HG03039 (cell line): ENCODE results near the gene KRT35.

Experiments
- ATAC-seq: cut with Tn5 transposase; IDR thresholded peaks from one replicate; pipeline ENCODE4 v1.9.1; 2021; ENCODE audit warnings: mild to moderate bottlenecking, moderate library complexity; ENCODE audit not compliant: unreplicated experiment

The KRT35 gene

GRCh38 chr17:41481036-41481435, at the start of gene KRT35:
TSS of gene KRT35 (minus strand) at chr17:41481151. CDS start at chr17:41481097, 54 bp downstream.
- ATAC-seq = no peak

DNA sequence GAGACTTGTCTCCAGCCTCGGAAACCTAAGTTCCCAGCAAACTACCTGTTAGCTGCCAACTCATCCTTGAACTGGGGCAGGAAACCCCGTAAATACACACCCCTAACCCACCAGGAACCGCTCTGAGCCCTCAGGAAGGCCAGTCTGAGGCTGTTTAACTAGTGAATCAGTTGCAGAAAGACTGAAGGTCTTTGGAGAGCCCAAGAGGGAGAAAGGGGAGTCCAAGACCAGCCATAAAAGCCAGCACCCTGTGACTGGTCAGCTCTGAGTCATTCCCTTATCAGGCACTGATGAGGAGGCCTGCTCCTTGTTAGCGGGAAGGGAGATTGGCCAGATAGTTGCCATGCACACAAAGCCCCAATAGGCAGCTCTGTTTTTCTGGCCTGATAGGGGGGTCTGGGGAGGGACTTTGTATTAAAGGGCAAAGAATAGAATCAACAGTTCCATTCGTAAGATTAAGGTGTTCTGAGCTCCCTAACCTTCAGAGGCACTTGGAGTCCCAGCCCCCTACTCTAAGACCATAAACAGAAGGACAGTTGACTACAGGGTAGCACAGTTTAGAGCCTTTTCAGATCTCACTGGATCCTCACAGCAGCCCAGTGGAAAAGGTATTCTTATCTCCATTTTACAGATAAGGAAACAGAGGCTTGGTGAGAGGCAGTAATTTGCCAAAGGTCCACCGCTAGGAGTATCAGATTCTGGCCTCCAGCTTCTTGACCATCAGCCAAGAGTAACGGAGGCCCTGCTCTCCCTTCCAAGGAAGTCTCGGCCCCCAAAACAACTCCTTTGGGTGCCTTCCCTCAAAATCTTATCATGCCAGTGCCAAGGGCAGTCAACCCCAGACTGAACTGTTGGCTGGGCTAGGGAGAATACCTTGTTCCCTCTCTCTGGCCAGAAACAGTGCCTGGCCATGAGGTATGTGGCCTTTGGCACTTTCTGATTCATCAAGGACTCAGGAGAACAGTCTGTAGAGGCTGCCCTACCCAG, 49.4 kb upstream of the KRT35 start:
- ATAC-seq = no peak

DNA sequence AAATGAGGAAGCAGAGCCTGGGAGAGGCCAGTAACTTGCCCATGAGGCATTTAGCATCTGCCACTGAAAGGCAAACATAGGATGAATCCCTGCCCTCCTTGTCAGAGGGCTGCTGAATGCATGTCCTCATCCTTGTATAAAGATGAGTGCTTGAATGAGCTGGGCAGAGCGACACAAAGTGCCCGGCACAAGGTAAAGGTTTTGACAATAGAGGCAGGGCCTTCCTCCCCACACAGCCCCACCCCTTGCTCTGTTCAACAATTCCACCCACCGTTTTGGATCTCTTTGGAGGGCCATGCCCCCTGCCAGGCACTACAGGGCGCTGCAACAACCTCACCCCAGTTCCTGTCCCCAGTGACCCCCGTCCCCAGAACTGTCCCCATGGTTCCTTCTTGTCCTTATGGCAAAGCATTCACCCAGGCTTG, 48.6 kb upstream of the KRT35 start:
- no peak for ATAC-seq

DNA sequence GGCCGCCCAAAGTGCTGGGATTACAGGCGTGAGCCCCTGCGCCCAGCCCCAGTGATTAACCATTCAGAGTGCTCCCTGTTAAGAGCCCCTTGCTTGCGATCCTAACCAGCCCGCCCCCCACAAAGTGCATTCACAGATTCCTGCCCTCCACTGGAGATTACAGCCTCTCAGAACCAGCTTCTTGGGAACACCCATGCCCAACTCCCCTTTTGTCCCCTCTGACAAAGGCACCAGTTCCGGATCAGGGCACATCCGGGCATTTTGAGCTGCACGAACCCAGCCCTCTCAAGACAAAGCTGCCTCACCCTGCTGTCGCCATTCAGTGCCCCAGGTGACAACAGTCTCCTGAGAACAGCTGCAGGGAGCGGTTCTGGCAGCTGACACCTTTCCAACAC, 48.0 kb upstream of the KRT35 start:
- ATAC-seq = no peak

DNA sequence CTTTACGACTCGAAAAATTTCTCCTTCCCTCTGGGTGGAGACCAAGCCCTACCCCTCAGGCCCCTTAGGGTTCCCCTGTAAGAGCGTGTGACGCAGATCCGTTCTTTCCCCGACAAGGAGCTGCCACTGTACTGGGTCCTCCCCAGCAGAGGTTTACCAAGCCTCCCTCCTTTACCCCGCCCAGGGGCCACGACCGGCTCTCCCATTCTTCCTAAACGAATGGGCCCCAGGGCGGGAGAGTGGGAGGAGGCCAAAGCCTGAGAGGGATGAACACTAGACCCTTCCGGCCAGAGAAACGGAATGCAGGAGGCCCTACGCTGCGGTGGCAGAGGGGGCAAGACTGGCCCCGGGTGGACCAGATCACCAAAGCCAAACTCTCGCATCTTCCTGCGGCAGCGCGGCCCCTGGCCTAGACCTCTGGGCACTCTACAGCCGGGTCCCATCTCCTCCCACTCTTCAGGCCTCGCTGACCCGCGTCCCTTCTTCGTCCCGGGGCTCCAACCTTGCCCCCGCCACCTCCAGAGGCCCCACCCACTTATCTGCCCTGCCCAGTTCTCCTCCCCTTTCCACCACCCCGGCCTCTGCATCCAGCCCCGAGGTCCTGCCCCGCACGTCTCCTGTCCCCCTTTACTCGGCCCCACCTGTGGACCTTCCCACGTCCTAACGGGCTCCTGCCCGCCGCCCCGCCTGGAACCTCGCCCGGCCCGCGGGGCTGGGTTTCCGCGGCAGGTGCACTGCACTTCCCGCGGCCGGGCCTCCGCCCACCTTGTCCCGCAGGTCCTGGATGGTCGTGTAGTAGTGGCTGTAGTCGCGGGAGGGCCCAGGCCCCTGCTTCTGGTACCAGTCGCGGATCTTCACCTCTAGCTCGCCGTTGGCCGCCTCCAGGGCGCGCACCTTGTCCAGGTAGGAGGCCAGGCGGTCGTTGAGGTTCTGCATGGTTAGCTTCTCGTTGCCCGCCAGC, 46.4 kb upstream of the KRT35 start:
- no peak for ATAC-seq

DNA sequence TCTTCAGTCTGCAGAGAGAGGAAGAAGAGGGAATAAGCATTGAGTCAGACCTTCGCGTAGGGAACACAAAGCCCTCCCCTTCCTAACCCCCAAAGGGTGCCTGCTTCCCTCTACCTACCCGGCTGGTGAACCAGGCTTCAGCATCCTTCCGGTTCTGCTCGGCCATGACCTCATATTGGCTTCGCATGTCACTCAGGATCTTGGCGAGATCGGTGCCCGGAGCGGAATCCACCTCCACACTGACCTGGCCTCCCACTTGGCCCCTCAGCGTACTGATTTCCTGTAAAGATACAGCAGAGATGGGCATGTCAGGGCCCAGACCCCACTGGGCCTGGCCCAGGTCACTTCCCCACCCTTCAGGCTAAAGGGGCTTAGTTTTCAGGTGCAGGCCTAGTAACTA, 43.3 kb upstream of the KRT35 start:
- ATAC-seq = no peak

GRCh38 chr17:41523787-41524186, 42.8 kb upstream of the KRT35 start:
- no peak for ATAC-seq

DNA sequence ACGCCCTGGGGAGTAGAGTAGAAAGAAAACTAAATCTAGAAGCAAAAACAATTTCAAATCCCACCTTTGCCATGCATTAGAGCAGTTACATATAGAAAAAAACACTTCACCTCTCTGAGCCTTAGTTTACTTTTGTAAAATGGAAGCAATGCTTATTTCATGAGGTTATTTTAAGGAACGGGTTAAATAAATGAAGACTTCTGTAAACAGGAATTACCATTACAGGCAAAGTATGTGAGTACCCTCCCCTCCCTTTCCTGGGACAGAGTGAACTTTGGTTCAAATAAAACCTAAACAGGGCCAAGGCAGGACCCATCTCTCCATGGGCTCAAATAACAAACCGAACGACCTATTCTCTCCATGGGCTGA, 42.3 kb upstream of the KRT35 start:
- ATAC-seq = no peak

- no peak for ATAC-seq
Measured at GRCh38 chr17:41522301-41523224, 41.6 kb upstream of the KRT35 start.

- no peak for ATAC-seq
Measured at GRCh38 chr17:41521574-41522261, 40.8 kb upstream of the KRT35 start.

- no peak for ATAC-seq
Measured at GRCh38 chr17:41520821-41521521, 40.0 kb upstream of the KRT35 start.

- ATAC-seq = no peak
Measured at GRCh38 chr17:41519501-41520224, 38.7 kb upstream of the KRT35 start.

DNA sequence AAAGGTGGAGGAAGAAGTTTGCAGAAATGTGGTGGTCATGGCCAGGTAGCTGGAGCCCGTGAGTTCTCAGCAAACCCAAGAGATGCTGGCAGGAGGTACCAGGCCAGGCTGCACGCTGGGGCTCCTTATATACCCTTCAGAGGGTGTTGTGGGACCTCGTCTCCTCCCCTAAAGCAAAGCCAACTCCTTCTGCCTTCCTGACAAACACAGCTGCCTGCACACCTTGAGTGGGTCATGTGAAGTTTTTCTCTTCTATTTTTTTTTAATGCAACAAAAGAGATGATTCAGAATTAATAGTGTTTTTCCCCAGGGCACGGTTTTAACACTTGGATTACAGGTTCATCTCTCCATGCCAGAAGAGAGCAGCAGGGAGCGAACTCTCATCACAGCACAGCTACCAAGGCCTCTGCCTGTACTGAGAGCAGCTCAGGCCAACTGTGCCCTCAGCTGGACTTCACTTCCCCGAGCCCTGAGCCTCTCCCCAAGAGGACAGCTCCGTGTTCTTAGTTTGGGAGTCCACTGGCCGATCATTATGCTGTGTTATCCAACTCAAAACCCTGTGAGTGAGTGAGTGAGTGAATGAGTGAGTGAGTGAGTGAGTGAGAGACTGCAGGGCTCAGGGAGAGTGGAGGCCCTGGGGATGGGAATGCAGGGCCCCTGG, 38.0 kb upstream of the KRT35 start, which contains the start of gene KRT15:
Gene KRT15 (minus strand): TSS at position 102 of the 661 bp plus-strand sequence. CDS start 63 bp downstream, at position 39.
- no peak for ATAC-seq

DNA sequence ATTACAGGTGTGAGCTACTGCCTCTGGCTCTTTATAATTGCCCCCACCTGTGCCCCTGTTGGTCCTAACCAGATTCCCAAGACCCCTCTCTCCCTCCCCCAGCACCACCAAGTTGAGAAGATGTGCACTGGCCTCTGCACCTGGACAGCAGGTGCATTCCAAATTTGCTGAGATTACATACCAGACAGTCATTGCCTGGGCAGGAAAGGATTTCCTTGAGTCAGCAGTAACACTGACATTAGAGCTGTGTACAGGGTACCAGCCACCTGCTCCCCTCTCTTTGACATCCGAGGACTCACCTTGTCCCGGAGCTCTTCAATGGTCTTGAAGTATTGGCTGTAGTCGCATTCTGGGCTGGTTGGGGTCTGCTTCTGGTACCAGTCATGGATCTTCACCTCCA, 37.1 kb upstream of the KRT35 start:
- no peak for ATAC-seq

DNA sequence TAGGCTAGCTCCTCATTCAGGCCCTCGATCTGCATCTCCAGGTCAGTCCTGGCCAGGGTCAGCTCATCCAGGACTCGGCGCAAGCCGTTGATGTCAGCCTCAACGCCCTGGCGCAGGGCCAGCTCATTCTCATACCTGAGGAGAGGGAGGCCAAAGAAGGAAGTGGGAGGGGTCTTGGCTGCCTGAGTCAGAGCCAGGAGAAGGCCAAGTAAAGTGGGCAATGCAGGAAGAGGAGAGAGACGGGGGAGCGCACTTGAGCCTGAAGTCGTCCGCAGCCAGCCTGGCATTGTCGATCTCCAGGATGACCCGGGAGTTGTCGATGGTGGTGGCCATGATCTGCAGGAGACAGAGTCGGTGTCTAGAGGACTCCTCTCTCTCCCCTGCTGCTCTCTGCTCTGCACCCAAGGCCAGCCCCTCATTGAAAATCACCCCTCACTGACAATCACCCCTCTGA, 35.9 kb upstream of the KRT35 start:
- no peak for ATAC-seq

DNA sequence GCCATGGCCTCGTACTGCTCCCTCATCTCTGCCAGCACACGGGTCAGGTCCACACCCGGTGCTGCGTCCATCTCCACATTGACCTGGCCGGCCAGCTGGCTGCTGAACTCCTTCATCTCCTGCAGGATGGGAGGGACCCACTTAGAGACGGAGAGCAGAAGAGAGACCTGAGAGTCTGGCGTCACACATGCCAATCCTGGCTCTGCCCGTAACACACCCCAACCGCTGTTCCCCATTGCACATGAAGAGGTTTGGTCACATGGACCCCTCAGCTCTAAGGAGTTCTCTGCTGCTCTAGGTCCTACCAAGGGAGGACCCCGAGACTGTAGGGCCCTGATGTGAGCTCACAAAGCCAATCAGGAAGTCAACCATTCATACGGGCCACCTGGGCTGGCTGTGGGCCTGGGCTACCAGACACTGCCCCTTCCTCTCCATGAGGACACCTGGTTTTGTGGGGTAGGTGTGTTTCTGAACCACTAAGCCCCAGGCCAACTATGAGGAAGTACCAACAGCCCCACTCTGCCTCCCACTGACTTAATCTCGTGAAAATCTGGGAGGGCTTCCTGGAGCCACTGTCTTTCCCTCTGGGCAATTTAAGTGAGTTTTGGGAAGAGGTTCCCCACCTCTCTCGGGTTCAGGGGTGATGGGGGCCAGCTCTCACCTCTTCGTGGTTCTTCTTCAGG, 35.3 kb upstream of the KRT35 start:
- ATAC-seq = no peak

DNA sequence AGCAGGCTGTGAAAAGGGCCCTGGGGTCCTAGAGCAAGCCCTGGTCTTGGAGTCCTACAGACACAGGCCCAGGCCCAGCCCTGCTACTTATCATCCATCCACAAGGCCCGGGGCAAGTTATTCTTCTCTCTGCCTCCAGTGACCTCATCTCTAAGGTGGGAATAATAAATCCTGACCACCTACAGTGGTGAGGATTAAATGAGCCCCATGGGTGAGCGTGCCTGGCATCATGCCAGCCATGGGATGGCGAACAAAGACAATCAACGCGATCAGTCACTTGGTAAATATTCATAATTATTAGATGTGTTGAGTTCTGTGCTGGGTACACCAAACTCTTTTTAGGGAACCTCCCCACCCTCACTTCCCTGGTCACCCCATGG, 32.2 kb upstream of the KRT35 start:
- ATAC-seq = no peak
